Liver (tissue), 2 donors: ENCODE results near the gene PTCD1.

Source experiments
- CTCF ChIP-seq: fragments of 150-350 bp; IDR thresholded peaks from 2 replicates; pipeline ENCODE4 v1.5.1; 2017; ENCODE audit warnings: improper control_type of control experiment, low read depth, low read length; ENCODE audit not compliant: missing input control
- REST ChIP-seq: IDR thresholded peaks from 2 replicates; pipeline ENCODE4 v1.6.1; 2016; ENCODE audit warnings: antibody characterized with exemption, mild to moderate bottlenecking
- donor health status: healthy.

GRCh38 chr7:99380032-99380822, 58.4 kb downstream of the PTCD1 start:
- TF ChIP-seq REST = no peak
- TF ChIP-seq CTCF = no peak
